Trophoblast cell (in vitro differentiated cells and primary cell): ENCODE measurements around the gene PTPRN.
A peak's percentile ranks its signal among the peaks of the same experiment; 100 is the strongest.
"Not testable (repeated sequence)": the region's sequence is repeated elsewhere in the genome, so short reads cannot be mapped to it uniquely, and the experiment has no call there.

Experiments
- DNase-seq, 2 donors: peaks; one replicate each; pipeline ENCODE4 v3.0.0-alpha.2; 2016
- H2AFZ ChIP-seq: 2 replicates; pipeline ENCODE4 v1.6.1; 2013; ENCODE audit warnings: low read length, moderate library complexity, mild to moderate bottlenecking; ENCODE audit not compliant: insufficient read depth, poor library complexity
- H2AK5ac ChIP-seq: 2 replicates; pipeline ENCODE4 v1.6.1; 2013; ENCODE audit warnings: mild to moderate bottlenecking, low read length
- H2BK120ac ChIP-seq: 2 replicates; pipeline ENCODE4 v1.6.1; 2013; ENCODE audit warnings: low read length, mild to moderate bottlenecking, moderate library complexity; ENCODE audit not compliant: insufficient read depth, poor library complexity
- H2BK12ac ChIP-seq: 2 replicates; pipeline ENCODE4 v1.6.1; 2013; ENCODE audit warnings: mild to moderate bottlenecking, low read length, moderate library complexity
- H2BK5ac ChIP-seq: 2 replicates; pipeline ENCODE4 v1.6.1; 2013; ENCODE audit warnings: low read length, low read depth, moderate library complexity, mild to moderate bottlenecking; ENCODE audit not compliant: poor library complexity
- H3K14ac ChIP-seq: 2 replicates; pipeline ENCODE4 v1.6.1; 2013; ENCODE audit warnings: mild to moderate bottlenecking, low read length
- H3K18ac ChIP-seq: 2 replicates; pipeline ENCODE4 v1.6.1; 2013; ENCODE audit warnings: mild to moderate bottlenecking, low read length
- H3K23ac ChIP-seq: 2 replicates; pipeline ENCODE4 v1.6.1; 2013; ENCODE audit warnings: low read length
- H3K27ac ChIP-seq: 2 replicates; pipeline ENCODE4 v1.5.1; 2013; ENCODE audit warnings: low read depth, mild to moderate bottlenecking, inconsistent platforms, low read length, moderate library complexity
- H3K27me3 ChIP-seq: 2 replicates; pipeline ENCODE4 v1.6.1; 2013; ENCODE audit warnings: inconsistent platforms, mild to moderate bottlenecking, low read length, moderate library complexity; ENCODE audit not compliant: insufficient read depth
- H3K36me3 ChIP-seq, 2 experiments: 1 replicate in 1 of 2; 2 replicates in 1 of 2; pipeline ENCODE4 v1.6.1; 2013; ENCODE audit warnings: low read length in 2 of 2, mild to moderate bottlenecking in 2 of 2, moderate library complexity in 1 of 2; ENCODE audit not compliant: insufficient read depth in 2 of 2, control insufficient read depth in 1 of 2
- H3K4ac ChIP-seq: 2 replicates; pipeline ENCODE4 v1.6.1; 2013; ENCODE audit warnings: low read depth, mild to moderate bottlenecking, low read length, moderate library complexity
- H3K4me1 ChIP-seq, 2 experiments: 1 replicate in 1 of 2; 2 replicates in 1 of 2; pipeline ENCODE4 v1.6.1; 2013; ENCODE audit warnings: low read length in 2 of 2, mild to moderate bottlenecking in 2 of 2, moderate library complexity in 1 of 2; ENCODE audit not compliant: insufficient read depth in 2 of 2, control insufficient read depth in 1 of 2
- H3K4me2 ChIP-seq: 2 replicates; pipeline ENCODE4 v1.6.1; 2013; ENCODE audit warnings: inconsistent platforms, mild to moderate bottlenecking, low read length, moderate library complexity
- H3K4me3 ChIP-seq: 2 replicates; pipeline ENCODE4 v1.5.1; 2013; ENCODE audit warnings: mild to moderate bottlenecking, low read depth, low read length, inconsistent platforms
- H3K79me1 ChIP-seq: one replicate; pipeline ENCODE4 v1.6.1; 2013; ENCODE audit warnings: low read length
- H3K79me2 ChIP-seq: 2 replicates; pipeline ENCODE4 v1.6.1; 2013; ENCODE audit warnings: low read length, mild to moderate bottlenecking; ENCODE audit not compliant: control insufficient read depth, insufficient read depth, poor library complexity
- H3K9ac ChIP-seq: 2 replicates; pipeline ENCODE4 v1.6.1; 2013; ENCODE audit warnings: mild to moderate bottlenecking, low read length
- H3K9me3 ChIP-seq: 2 replicates; pipeline ENCODE4 v1.6.1; 2013; ENCODE audit warnings: low read depth, mild to moderate bottlenecking, control low read depth, inconsistent platforms, low read length; ENCODE audit not compliant: insufficient read depth
- H4K12ac ChIP-seq: 2 replicates; pipeline ENCODE4 v1.6.1; 2013; ENCODE audit warnings: low read depth, mild to moderate bottlenecking, low read length, moderate library complexity
- H4K8ac ChIP-seq: 2 replicates; pipeline ENCODE4 v1.6.1; 2013; ENCODE audit warnings: low read depth, mild to moderate bottlenecking, low read length, moderate library complexity
- H4K91ac ChIP-seq: one replicate; pipeline ENCODE4 v1.6.1; 2013; ENCODE audit warnings: low read depth, mild to moderate bottlenecking, low read length, moderate library complexity
- WGBS: extraction: QIAGEN DNeasy Blood & Tissue Kit; methylation state at CpG from one replicate; pipeline ENCODE4 v1.1.7; 2013; ENCODE audit warnings: missing lambda C conversion rate; ENCODE audit not compliant: insufficient read length, insufficient coverage; ENCODE audit errors: extremely low coverage; 5-methylcytosine and 5-hydroxymethylcytosine counted together

Gene PTPRN

DNA sequence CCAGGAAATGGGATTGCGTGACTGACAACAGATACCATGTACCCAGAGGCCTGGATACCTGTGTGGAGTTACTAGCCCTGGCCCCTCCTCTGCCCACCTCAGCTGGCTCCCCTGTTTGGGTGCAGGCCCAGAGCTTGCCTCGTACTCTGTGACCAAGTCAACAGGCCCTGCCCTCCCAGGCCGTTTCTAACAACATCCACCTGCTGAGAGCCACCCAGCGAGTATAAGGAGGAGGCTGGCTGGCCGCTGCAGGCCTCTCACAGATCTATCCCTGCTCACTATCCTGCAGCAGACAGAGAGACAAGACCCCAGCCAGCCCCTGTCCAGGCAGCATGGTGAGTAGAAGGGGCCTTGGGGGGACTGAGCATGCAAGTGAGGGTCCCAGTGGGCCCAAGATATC, 43.0 kb downstream of the PTPRN start:
- Histone ChIP-seq H3K4me2 (no peak overlapping the region), H2AK5ac (no peak overlapping the region), H4K91ac (no peak overlapping the region), H3K36me3 (no peaks in the 10 kb centered on the region), H3K23ac (no peak overlapping the region), H3K4ac (no peak overlapping the region), H3K9me3 (peaks cover 1% of the 10 kb centered on the region), H4K12ac (no peak overlapping the region), H3K14ac (no peak overlapping the region), H3K4me1 (no peaks in the 10 kb centered on the region), H3K27ac (no peak overlapping the region), H3K27me3 (no peaks in the 10 kb centered on the region), H2AFZ (no peak overlapping the region), H2BK120ac (no peak overlapping the region), H2BK5ac (no peak overlapping the region), H3K79me2 (no peaks in the 10 kb centered on the region), H3K79me1 (no peaks in the 10 kb centered on the region), H4K8ac (no peak overlapping the region), H2BK12ac (no peak overlapping the region), H3K9ac (no peak overlapping the region), H3K18ac (no peak overlapping the region), H3K4me3 (no peak overlapping the region)
- no peak for DNase-seq
- WGBS = no CpG with 5 or more reads among the region's 5 CpGs

DNA sequence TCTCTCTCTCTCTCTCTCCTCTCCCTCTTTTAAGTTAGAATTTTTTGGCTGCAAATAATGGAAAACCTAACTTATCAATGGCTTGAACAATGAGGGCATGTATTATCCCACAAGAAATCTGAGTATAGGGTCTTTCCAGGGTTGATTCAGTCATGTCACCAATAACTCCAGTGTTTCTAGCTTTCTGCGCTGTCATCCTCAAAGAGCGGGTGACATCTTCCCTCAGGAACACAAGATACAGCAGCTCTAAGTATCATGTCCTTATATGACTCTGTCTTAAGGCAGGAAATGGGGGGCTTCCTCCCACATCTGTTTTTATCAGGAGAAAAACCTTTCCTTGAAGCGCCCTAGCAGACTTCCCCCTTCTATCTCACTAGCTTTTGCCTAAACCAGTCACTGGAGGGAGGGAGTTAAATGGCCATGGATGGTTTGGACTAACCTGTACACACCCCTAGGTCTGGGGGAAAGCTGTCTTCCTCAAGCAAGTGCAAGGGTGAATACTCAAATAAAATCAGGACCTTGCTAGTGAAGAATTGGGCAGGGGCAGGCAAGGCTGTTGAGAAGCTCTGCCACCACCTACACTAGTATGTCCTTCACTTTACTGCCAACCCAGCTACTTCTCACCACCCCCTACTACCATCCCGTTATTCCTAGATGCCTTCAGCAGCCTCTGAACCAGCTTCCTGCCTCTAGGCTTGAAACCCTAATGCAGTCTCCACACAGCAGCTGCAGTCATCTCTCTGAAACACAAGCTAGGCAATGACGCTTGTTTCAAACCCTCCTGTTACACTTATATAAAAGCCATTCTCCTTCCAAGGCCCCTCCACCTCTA, 48.0 kb downstream of the PTPRN start:
- H3K23ac ChIP-seq = no peak overlapping the region
- no peak overlapping the region for H3K4me3 ChIP-seq
- no CpG with 5 or more reads among the region's 5 CpGs for WGBS
- H4K8ac ChIP-seq = no peak overlapping the region
- no peak overlapping the region for H3K4me2 ChIP-seq
- no peaks in the 10 kb centered on the region for H3K79me2 ChIP-seq
- no peaks in the 10 kb centered on the region for H3K79me1 ChIP-seq
- no peak overlapping the region for H2AFZ ChIP-seq
- H2BK5ac ChIP-seq = no peak overlapping the region
- no peaks in the 10 kb centered on the region for H3K4me1 ChIP-seq
- no peak overlapping the region for H4K12ac ChIP-seq
- no peak overlapping the region for H3K18ac ChIP-seq
- no peak overlapping the region for H2BK120ac ChIP-seq
- H2BK12ac ChIP-seq = no peak overlapping the region
- peaks cover 1% of the 10 kb centered on the region for H3K9me3 ChIP-seq
- H3K27me3 ChIP-seq = no peaks in the 10 kb centered on the region
- no peak overlapping the region for H3K4ac ChIP-seq
- H3K27ac ChIP-seq = no peak overlapping the region
- no peak overlapping the region for H2AK5ac ChIP-seq
- H4K91ac ChIP-seq = no peak overlapping the region
- no peak overlapping the region for H3K9ac ChIP-seq
- DNase-seq = no peak
- no peaks in the 10 kb centered on the region for H3K36me3 ChIP-seq
- no peak overlapping the region for H3K14ac ChIP-seq

DNA sequence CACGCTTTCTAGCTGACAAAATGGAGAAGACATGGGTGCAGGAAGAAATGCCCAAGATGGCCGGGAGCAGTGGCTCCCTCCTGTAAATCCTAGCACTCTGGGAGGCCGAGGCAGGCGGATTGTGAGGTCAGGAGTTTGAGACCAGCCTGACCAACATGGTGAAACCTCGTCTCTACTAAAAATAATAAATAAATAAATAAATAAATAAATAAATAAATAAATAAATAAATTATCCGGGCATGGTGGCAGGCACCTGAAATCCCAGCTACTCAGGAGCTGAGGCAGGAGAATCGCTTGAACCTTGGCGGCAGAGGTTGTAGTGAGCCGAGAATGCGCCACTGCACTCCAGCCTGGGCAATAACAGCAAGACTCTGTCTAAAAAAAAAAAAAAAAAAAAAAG, 50.3 kb downstream of the PTPRN start:
- H3K18ac ChIP-seq, H2BK5ac ChIP-seq, H2AFZ ChIP-seq, H3K4me1 ChIP-seq, H3K4ac ChIP-seq, H3K79me1 ChIP-seq, H3K4me3 ChIP-seq, DNase-seq, H3K9me3 ChIP-seq, H4K8ac ChIP-seq, H3K23ac ChIP-seq, H2BK120ac ChIP-seq, H3K14ac ChIP-seq, H4K91ac ChIP-seq, H4K12ac ChIP-seq, H3K4me2 ChIP-seq, H3K27ac ChIP-seq, H2AK5ac ChIP-seq, H3K79me2 ChIP-seq, H3K36me3 ChIP-seq, H2BK12ac ChIP-seq, H3K9ac ChIP-seq: not testable (repeated sequence)
- H3K27me3 ChIP-seq = peaks cover 17% of the 10 kb centered on the region
- WGBS = no CpG with 5 or more reads among the region's 10 CpGs

DNA sequence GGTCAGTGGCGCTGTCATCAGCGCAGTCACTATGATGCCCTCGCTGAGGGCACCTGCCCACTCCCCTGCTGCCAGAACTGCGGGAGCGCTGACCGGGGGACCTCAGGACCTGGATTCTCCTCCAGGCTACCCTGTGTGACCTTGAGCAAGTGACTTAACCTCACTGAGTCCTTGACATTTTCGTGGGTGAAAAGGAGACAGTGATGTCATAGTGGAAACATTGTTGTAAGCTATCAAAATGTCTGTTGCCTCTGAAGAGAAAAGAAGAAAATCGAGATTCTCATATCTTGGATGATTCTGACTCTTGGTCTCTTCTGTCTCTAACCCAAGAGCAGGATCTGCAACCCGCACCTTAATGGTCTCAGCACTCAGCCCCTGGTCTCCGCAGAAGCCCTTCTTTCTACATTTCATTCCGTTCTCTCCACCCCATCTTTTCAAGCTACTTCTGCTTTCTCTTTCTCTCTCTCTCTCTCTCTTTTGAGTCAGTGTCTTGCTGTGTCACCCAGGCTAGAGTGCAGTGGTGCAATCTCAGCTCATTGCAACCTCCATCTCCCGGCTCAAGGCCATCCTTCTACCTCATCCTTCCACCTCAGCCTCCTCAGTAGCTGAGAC, 54.5 kb downstream of the PTPRN start:
- no peak overlapping the region for H2BK120ac ChIP-seq
- H3K9ac ChIP-seq = no peak overlapping the region
- DNase-seq = no peak
- H4K8ac ChIP-seq = no peak overlapping the region
- no peaks in the 10 kb centered on the region for H3K79me1 ChIP-seq
- H3K9me3 ChIP-seq = peaks cover 10% of the 10 kb centered on the region
- H3K4ac ChIP-seq = no peak overlapping the region
- no peak overlapping the region for H3K4me3 ChIP-seq
- no peak overlapping the region for H2AK5ac ChIP-seq
- peaks cover 44% of the 10 kb centered on the region for H3K27me3 ChIP-seq
- no peaks in the 10 kb centered on the region for H3K79me2 ChIP-seq
- no peak overlapping the region for H3K23ac ChIP-seq
- no peak overlapping the region for H3K14ac ChIP-seq
- no peaks in the 10 kb centered on the region for H3K36me3 ChIP-seq
- no peak overlapping the region for H3K18ac ChIP-seq
- H3K4me2 ChIP-seq = peak overlapping the region; percentile 53
- H3K4me1 ChIP-seq = peaks cover 12 to 15% of the 10 kb centered on the region in 2 experiments
- H2AFZ ChIP-seq = no peak overlapping the region
- H2BK5ac ChIP-seq = no peak overlapping the region
- no peak overlapping the region for H2BK12ac ChIP-seq
- H4K91ac ChIP-seq = no peak overlapping the region
- no peak overlapping the region for H3K27ac ChIP-seq
- H4K12ac ChIP-seq = no peak overlapping the region
- WGBS = no CpG with 5 or more reads among the region's 12 CpGs
